ENCODE measurements around the gene HDAC4. TPM values are rescaled to one million over a fixed set of nuclear protein-coding genes. Genes with fewer than 3 reads are reported as not detected.

HDAC4 gene
- total RNA-seq, 5 donors from 2014 or later (not counting 1 experiment from before 2014, with no cell fraction given): 44.8 to 80.2 (median 60.9) TPM

GRCh38 chr2:239275044-239275685 is 125.7 kb downstream of the HDAC4 start:
- ChIA-PET CTCF (interaction anchor here in 1 of 2 donors (1.0 to 1.9 kb wide), 3 partner anchors 7 to 45 kb away, joined by 3 to 8 read pairs (median 3); no protein-coding TSS in a partner anchor), POLR2A (interaction anchor here in 1 of 2 donors (0.6 to 1.2 kb wide), 3 partner anchors 9 to 585 kb away, joined by 3 to 15 read pairs (median 4); no protein-coding TSS in a partner anchor)
- Histone ChIP-seq H3K4me3 (ENCODE audit: control insufficient read depth in 1 of 2, extremely low read depth in 1 of 2, low read length in 1 of 2) (peak overlapping the region in 1 of 2 donors; percentile 50), H3K27me3 (replicated peaks in 1 of 2; ENCODE audit: control insufficient read depth in 2 of 2, extremely low read depth in 1 of 2, insufficient read depth in 2 of 2, low read length in 1 of 2) (peaks cover 0 to 4% of the 10 kb centered on the region in 2 experiments), H3K9me3 (no peaks in the 10 kb centered on the region), H3K36me3 (ENCODE audit: control insufficient read depth in 2 of 2, extremely low read depth in 1 of 2, insufficient read depth in 1 of 2, low read length in 1 of 2) (no peaks in the 10 kb centered on the region), H3K27ac (ENCODE audit: low read length) (peak overlapping the region; percentile 85), H3K4me1 (ENCODE audit: control insufficient read depth in 1 of 2, extremely low read depth in 1 of 2, insufficient read depth in 2 of 2, low read length in 2 of 2) (peaks cover 22 to 54% of the 10 kb centered on the region in 2 experiments)
- 16% methylated on average over 26 of the region's 34 CpGs for WGBS (ENCODE audit: insufficient coverage)
- Mint-ChIP-seq H3K9me3 (no peaks in the 10 kb centered on the region), H3K27ac (peak overlapping the region; percentile 87 to 88), H3K27me3 (no peaks in the 10 kb centered on the region), H3K36me3 (peaks cover 10% of the 10 kb centered on the region), H3K4me3 (peak overlapping the region; percentile 70 to 81 (median 72)), H3K4me1 (peaks cover 58 to 78% (median 78%) of the 10 kb centered on the region in 3 donors)
- ATAC-seq (replicated peaks in 1 of 4): peak; percentile 95 to 96 (median 96)
- DNase-seq: peak; percentile 55 to 92 (median 79)

GRCh38 chr2:239274391-239275043 is 126.3 kb downstream of the HDAC4 start:
- H3K27ac ChIP-seq (ENCODE audit: low read length): peak overlapping the region; percentile 85
- peak in 5 of 35 experiments; percentile 25 to 37 (median 33) for DNase-seq
- Mint-ChIP-seq H3K27me3 (no peaks in the 10 kb centered on the region), H3K9me3 (no peaks in the 10 kb centered on the region), H3K4me3 (peak overlapping the region; percentile 70 to 81 (median 72)), H3K36me3 (peaks cover 10% of the 10 kb centered on the region), H3K4me1 (peaks cover 65 to 84% (median 84%) of the 10 kb centered on the region in 3 donors), H3K27ac (peak overlapping the region; percentile 71 to 88)
- peaks cover 0 to 4% of the 10 kb centered on the region in 2 experiments for H3K27me3 ChIP-seq (replicated peaks in 1 of 2; ENCODE audit: control insufficient read depth in 2 of 2, extremely low read depth in 1 of 2, insufficient read depth in 2 of 2, low read length in 1 of 2)
- ChIA-PET CTCF (interaction anchor here in 1 of 2 donors (1.9 kb wide), 1 partner anchor 14 kb away, joined by 8 read pairs; no protein-coding TSS in a partner anchor), POLR2A (interaction anchor here in 1 of 2 donors (0.6 to 1.2 kb wide), 3 partner anchors 8 to 586 kb away, joined by 3 to 15 read pairs (median 4); no protein-coding TSS in a partner anchor)
- 43% methylated on average over 11 of the region's 16 CpGs for WGBS (ENCODE audit: insufficient coverage)
- H3K36me3 ChIP-seq (ENCODE audit: control insufficient read depth in 2 of 2, extremely low read depth in 1 of 2, insufficient read depth in 1 of 2, low read length in 1 of 2): no peaks in the 10 kb centered on the region
- peaks cover 28 to 60% of the 10 kb centered on the region in 2 experiments for H3K4me1 ChIP-seq (ENCODE audit: control insufficient read depth in 1 of 2, extremely low read depth in 1 of 2, insufficient read depth in 2 of 2, low read length in 2 of 2)
- no peaks in the 10 kb centered on the region for H3K9me3 ChIP-seq
- peak; percentile 7 to 14 (median 12) for ATAC-seq (replicated peaks in 1 of 4)
- peak overlapping the region in 1 of 2 donors; percentile 50 for H3K4me3 ChIP-seq (ENCODE audit: control insufficient read depth in 1 of 2, extremely low read depth in 1 of 2, low read length in 1 of 2)

- no peaks in the 10 kb centered on the region for H3K9me3 ChIP-seq
- peaks cover 36 to 64% of the 10 kb centered on the region in 2 experiments for H3K4me1 ChIP-seq (ENCODE audit: control insufficient read depth in 1 of 2, extremely low read depth in 1 of 2, insufficient read depth in 2 of 2, low read length in 2 of 2)
- peaks cover 0 to 4% of the 10 kb centered on the region in 2 experiments for H3K27me3 ChIP-seq (replicated peaks in 1 of 2; ENCODE audit: control insufficient read depth in 2 of 2, extremely low read depth in 1 of 2, insufficient read depth in 2 of 2, low read length in 1 of 2)
- POLR2A ChIA-PET: interaction anchor here in 1 of 2 donors (0.6 kb wide), 1 partner anchor 47 kb away, joined by 3 read pairs; no protein-coding TSS in a partner anchor
- Mint-ChIP-seq H3K27ac (no peak overlapping the region), H3K4me3 (peak overlapping the region; percentile 26 to 81 (median 72)), H3K27me3 (no peaks in the 10 kb centered on the region), H3K9me3 (no peaks in the 10 kb centered on the region), H3K4me1 (peaks cover 66 to 86% (median 86%) of the 10 kb centered on the region in 3 donors), H3K36me3 (peaks cover 10% of the 10 kb centered on the region)
- H3K4me3 ChIP-seq (ENCODE audit: control insufficient read depth in 1 of 2, extremely low read depth in 1 of 2, low read length in 1 of 2): no peak overlapping the region
- WGBS (ENCODE audit: insufficient coverage): 92% methylated on average over 9 of the region's 23 CpGs
- ATAC-seq (replicated peaks in 1 of 4): no peak
- H3K36me3 ChIP-seq (ENCODE audit: control insufficient read depth in 2 of 2, extremely low read depth in 1 of 2, insufficient read depth in 1 of 2, low read length in 1 of 2): no peaks in the 10 kb centered on the region
- peak in 2 of 35 experiments; percentile 12 to 20 for DNase-seq
- peak overlapping the region; percentile 85 for H3K27ac ChIP-seq (ENCODE audit: low read length)
- CTCF ChIA-PET: interaction anchor here in 1 of 2 donors (0.6 to 1.9 kb wide), 2 partner anchors 15 to 56 kb away, joined by 3 to 8 read pairs; no protein-coding TSS in a partner anchor
Measured at GRCh38 chr2:239273280-239274234, 127.3 kb downstream of the HDAC4 start.

DNA sequence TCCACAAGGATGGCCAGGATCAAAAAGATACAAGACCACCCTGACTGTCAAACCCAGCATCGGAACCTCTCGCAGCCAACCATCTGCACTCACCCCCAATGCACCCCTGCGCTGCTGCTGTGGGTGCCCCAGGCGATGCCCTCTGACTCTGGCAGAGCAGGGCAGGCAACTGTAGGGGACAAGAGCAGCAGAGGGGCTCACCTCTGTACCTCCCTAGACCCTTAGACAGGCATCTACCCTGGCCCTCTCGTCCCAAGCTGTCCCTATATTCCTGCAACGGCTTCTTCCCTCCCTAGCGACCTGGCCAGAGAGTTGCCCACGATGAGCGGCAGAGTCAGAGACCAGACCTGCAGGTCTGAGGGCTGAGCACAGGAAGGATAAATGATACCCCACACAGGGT is 128.2 kb downstream of the HDAC4 start:
- no peak overlapping the region for H3K4me3 ChIP-seq (ENCODE audit: control insufficient read depth in 1 of 2, extremely low read depth in 1 of 2, low read length in 1 of 2)
- Mint-ChIP-seq H3K4me1 (peaks cover 67 to 90% (median 90%) of the 10 kb centered on the region in 3 donors), H3K9me3 (no peaks in the 10 kb centered on the region), H3K27ac (no peak overlapping the region), H3K36me3 (peaks cover 10% of the 10 kb centered on the region), H3K4me3 (peak overlapping the region in 1 of 3 donors; percentile 81), H3K27me3 (no peaks in the 10 kb centered on the region)
- H3K27me3 ChIP-seq (replicated peaks in 1 of 2; ENCODE audit: control insufficient read depth in 2 of 2, extremely low read depth in 1 of 2, insufficient read depth in 2 of 2, low read length in 1 of 2): peaks cover 0 to 4% of the 10 kb centered on the region in 2 experiments
- H3K36me3 ChIP-seq (ENCODE audit: control insufficient read depth in 2 of 2, extremely low read depth in 1 of 2, insufficient read depth in 1 of 2, low read length in 1 of 2): no peaks in the 10 kb centered on the region
- DNase-seq: no peak
- no peak for ATAC-seq (replicated peaks in 1 of 4)
- H3K4me1 ChIP-seq (ENCODE audit: control insufficient read depth in 1 of 2, extremely low read depth in 1 of 2, insufficient read depth in 2 of 2, low read length in 2 of 2): peaks cover 45 to 73% of the 10 kb centered on the region in 2 experiments
- CTCF ChIA-PET: interaction anchor here in 1 of 2 donors (0.6 kb wide), 1 partner anchor 57 kb away, joined by 3 read pairs; no protein-coding TSS in a partner anchor
- 98% methylated on average over 9 of the region's 9 CpGs for WGBS (ENCODE audit: insufficient coverage)
- H3K27ac ChIP-seq (ENCODE audit: low read length): no peak overlapping the region
- no peaks in the 10 kb centered on the region for H3K9me3 ChIP-seq
- POLR2A ChIA-PET: no interaction called here

- ATAC-seq (replicated peaks in 1 of 4) (no peak), DNase-seq (no peak)
- peaks cover 74 to 92% (median 91%) of the 10 kb centered on the region in 3 donors for H3K4me1 Mint-ChIP-seq
- no peaks in the 10 kb centered on the region for H3K27me3 Mint-ChIP-seq
- POLR2A ChIA-PET: no interaction called here
- Histone ChIP-seq H3K4me1 (ENCODE audit: control insufficient read depth in 1 of 2, extremely low read depth in 1 of 2, insufficient read depth in 2 of 2, low read length in 2 of 2) (peaks cover 47 to 76% of the 10 kb centered on the region in 2 experiments), H3K27ac (ENCODE audit: low read length) (no peak overlapping the region), H3K27me3 (replicated peaks in 1 of 2; ENCODE audit: control insufficient read depth in 2 of 2, extremely low read depth in 1 of 2, insufficient read depth in 2 of 2, low read length in 1 of 2) (peaks cover 0 to 4% of the 10 kb centered on the region in 2 experiments), H3K4me3 (ENCODE audit: control insufficient read depth in 1 of 2, extremely low read depth in 1 of 2, low read length in 1 of 2) (no peak overlapping the region), H3K36me3 (ENCODE audit: control insufficient read depth in 2 of 2, extremely low read depth in 1 of 2, insufficient read depth in 1 of 2, low read length in 1 of 2) (no peaks in the 10 kb centered on the region), H3K9me3 (no peaks in the 10 kb centered on the region)
- peaks cover 10% of the 10 kb centered on the region for H3K36me3 Mint-ChIP-seq
- CTCF ChIA-PET: no interaction called here
- WGBS (ENCODE audit: insufficient coverage): 100% methylated on average over 5 of the region's 5 CpGs
- H3K9me3 Mint-ChIP-seq: no peaks in the 10 kb centered on the region
- no peak overlapping the region for H3K4me3 Mint-ChIP-seq
- H3K27ac Mint-ChIP-seq: no peak overlapping the region
Measured at GRCh38 chr2:239271882-239272281, 128.9 kb downstream of the HDAC4 start.

All from T-cell (primary cell).